Vagina (tissue), 2 donors: ENCODE results near the gene DNAJB13. TPM values are rescaled to one million over a fixed set of nuclear protein-coding genes. Genes with fewer than 3 reads are reported as not detected.

Experiments
- DNase-seq, 2 donors: peaks; one replicate each; pipeline ENCODE4 v3.0.0-alpha.2; 2017; ENCODE audit errors: extremely low spot score in 2 of 2
- H3K27ac ChIP-seq: fragments of 200-600 bp; sonication (generic); one replicate; pipeline ENCODE4 v1.5.1; 2019
- H3K27me3 ChIP-seq: fragments of 200-600 bp; sonication (generic); one replicate; pipeline ENCODE4 v1.5.1; 2019
- H3K36me3 ChIP-seq, 2 donors: fragments of 200-600 bp; sonication (generic); one replicate each; pipeline ENCODE4 v1.5.1; 2017 to 2019
- H3K4me1 ChIP-seq: fragments of 200-600 bp; sonication (generic); one replicate; pipeline ENCODE4 v1.5.1; 2019
- H3K4me3 ChIP-seq, 2 donors: fragments of 200-600 bp; sonication (generic); 1 replicate in 1 of 2; 2 replicates in 1 of 2; pipeline ENCODE4 v1.5.1; 2016 to 2019
- H3K9me3 ChIP-seq: fragments of 200-600 bp; sonication (generic); one replicate; pipeline ENCODE4 v1.5.1; 2019
- POLR2A ChIP-seq, 2 donors: fragments of 450-650 bp; IDR thresholded peaks; one replicate each; pipeline ENCODE4 v1.6.1; 2017; ENCODE audit warnings: antibody characterized with exemption in 2 of 2, mild to moderate bottlenecking in 2 of 2, moderate library complexity in 2 of 2
- POLR2AphosphoS5 ChIP-seq, 2 donors: sonication (generic); formaldehyde crosslinking; IDR thresholded peaks; one replicate each; pipeline ENCODE4 v1.9.0; 2017; ENCODE audit warnings: antibody characterized with exemption in 2 of 2, mild to moderate bottlenecking in 2 of 2, low read depth in 1 of 2; ENCODE audit not compliant: insufficient read depth in 1 of 2
- intact Hi-C: fragments of 100-400 bp; cut with DNase I; formaldehyde crosslinking; loops from one replicate; pipeline ENCODE4 v1.15.1; 2023
- total RNA-seq: library from RNA; depleted of rRNA; stranded (reverse); fragments of >200 nt; gene quantifications from one replicate; pipeline ENCODE4 v1.2.3, GENCODE V29; 2016
- TF ChIP-seq, protein P1 (sequence below), 3 experiments: fragments of 450-650 bp in 2 of 3; fragments of 200-600 bp in 1 of 3; sonication (generic) in 1 of 3; IDR thresholded peaks; one replicate each; pipeline ENCODE4 v1.5.1; 2017 to 2019; ENCODE audit warnings: antibody characterized with exemption in 3 of 3, mild to moderate bottlenecking in 2 of 3, moderate library complexity in 2 of 3

Gene DNAJB13
- total RNA-seq, 1 donor from 2014 or later: not detected

DNA sequence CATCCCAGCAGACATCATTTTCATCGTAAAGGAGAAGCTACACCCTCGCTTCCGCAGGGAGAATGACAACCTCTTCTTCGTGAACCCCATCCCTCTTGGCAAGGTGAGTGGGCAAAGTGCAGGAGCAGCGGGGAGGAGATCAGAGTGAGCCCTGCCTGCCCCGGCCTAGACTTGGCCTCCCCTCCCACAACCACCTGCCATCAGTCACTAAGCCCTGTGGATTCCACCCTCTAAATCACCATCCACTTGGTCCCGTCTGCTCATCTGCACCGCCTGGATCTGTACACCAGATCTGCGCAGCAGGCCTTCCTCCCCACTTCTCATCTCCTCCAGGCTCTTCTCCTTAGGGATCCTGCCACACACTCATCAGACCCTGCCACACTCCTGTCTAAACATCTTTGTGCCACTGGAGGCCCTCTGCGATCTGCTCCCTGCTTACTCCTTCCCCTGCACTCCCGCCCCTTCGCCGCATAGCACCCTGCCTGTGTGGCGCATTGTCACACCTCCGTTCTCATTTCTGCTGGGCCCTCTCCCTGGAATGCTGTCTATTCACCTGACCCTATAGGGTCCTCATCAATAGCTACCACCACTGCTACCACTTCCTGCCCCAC lies 17.6 kb downstream of the DNAJB13 start:
- Histone ChIP-seq H3K36me3 (no peaks in the 10 kb centered on the region), H3K4me1 (peaks cover 15% of the 10 kb centered on the region), H3K27ac (no peak overlapping the region), H3K9me3 (no peaks in the 10 kb centered on the region), H3K4me3 (no peak overlapping the region), H3K27me3 (no peaks in the 10 kb centered on the region)
- DNase-seq: no peak
- intact Hi-C loops: no loop called here
- TF ChIP-seq POLR2AphosphoS5 (IDR thresholded peaks at IDR 0.05; ENCODE audit: insufficient read depth in 1 of 2, low read depth in 1 of 2) (no peak), POLR2A (IDR thresholded peaks at IDR 0.05) (no peak)
- TF ChIP-seq, protein P1, sequence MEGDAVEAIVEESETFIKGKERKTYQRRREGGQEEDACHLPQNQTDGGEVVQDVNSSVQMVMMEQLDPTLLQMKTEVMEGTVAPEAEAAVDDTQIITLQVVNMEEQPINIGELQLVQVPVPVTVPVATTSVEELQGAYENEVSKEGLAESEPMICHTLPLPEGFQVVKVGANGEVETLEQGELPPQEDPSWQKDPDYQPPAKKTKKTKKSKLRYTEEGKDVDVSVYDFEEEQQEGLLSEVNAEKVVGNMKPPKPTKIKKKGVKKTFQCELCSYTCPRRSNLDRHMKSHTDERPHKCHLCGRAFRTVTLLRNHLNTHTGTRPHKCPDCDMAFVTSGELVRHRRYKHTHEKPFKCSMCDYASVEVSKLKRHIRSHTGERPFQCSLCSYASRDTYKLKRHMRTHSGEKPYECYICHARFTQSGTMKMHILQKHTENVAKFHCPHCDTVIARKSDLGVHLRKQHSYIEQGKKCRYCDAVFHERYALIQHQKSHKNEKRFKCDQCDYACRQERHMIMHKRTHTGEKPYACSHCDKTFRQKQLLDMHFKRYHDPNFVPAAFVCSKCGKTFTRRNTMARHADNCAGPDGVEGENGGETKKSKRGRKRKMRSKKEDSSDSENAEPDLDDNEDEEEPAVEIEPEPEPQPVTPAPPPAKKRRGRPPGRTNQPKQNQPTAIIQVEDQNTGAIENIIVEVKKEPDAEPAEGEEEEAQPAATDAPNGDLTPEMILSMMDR (IDR thresholded peaks at IDR 0.05): no peak

- Histone ChIP-seq H3K27ac (no peak overlapping the region), H3K27me3 (no peaks in the 10 kb centered on the region), H3K4me3 (no peak overlapping the region), H3K4me1 (peaks cover 21% of the 10 kb centered on the region), H3K36me3 (no peaks in the 10 kb centered on the region), H3K9me3 (no peaks in the 10 kb centered on the region)
- TF ChIP-seq, protein P1 (IDR thresholded peaks at IDR 0.05): no peak
- TF ChIP-seq POLR2AphosphoS5 (IDR thresholded peaks at IDR 0.05; ENCODE audit: insufficient read depth in 1 of 2, low read depth in 1 of 2): no peak
- no peak for TF ChIP-seq POLR2A (IDR thresholded peaks at IDR 0.05)
- intact Hi-C loops: no loop called here
- DNase-seq: no peak
Observed at GRCh38 chr11:73969091-73969490, 18.3 kb downstream of the DNAJB13 start.

- Histone ChIP-seq H3K4me1 (peaks cover 16% of the 10 kb centered on the region), H3K9me3 (no peaks in the 10 kb centered on the region), H3K27me3 (no peaks in the 10 kb centered on the region), H3K4me3 (no peak overlapping the region), H3K27ac (no peak overlapping the region), H3K36me3 (no peaks in the 10 kb centered on the region)
- TF ChIP-seq, protein P1 (IDR thresholded peaks at IDR 0.05): no peak
- DNase-seq: no peak
- intact Hi-C loops: no loop called here
Observed at GRCh38 chr11:73969991-73970800, 19.4 kb downstream of the DNAJB13 start.

DNA sequence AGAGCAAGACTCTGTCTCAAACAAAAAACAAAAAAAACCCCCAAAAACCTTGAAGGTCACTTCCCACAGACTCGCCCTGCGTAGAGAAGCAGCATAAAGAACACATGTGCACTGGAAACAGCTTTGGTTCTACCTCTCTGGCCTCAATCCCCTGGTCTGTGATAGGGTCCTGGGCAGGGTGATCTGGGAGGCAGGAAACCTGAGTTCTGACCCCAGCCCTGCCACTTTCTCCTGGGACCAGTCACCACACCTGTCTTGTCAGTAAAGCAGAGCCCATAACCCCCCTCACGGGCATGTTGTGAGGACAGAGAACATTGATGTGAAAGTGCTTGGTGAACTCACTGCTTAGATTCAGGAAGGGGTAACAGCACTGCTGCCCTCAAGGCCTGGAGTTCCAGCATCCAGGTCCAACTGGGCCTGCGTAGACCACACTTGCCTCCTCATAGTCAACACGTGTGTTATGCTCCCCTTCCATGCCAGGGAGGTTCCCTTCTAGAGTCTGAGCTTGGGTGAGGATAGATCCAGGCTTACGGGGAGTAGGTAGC lies 20.4 kb downstream of the DNAJB13 start:
- Histone ChIP-seq H3K27ac (no peak overlapping the region), H3K4me3 (no peak overlapping the region), H3K9me3 (no peaks in the 10 kb centered on the region), H3K36me3 (no peaks in the 10 kb centered on the region), H3K27me3 (no peaks in the 10 kb centered on the region), H3K4me1 (peaks cover 15% of the 10 kb centered on the region)
- TF ChIP-seq, protein P1 (IDR thresholded peaks at IDR 0.05): no peak
- intact Hi-C loops: no loop called here
- no peak for DNase-seq

GRCh38 chr11:73972187-73972586 lies 21.4 kb downstream of the DNAJB13 start:
- no peaks in the 10 kb centered on the region for H3K27me3 ChIP-seq
- TF ChIP-seq POLR2A (IDR thresholded peaks at IDR 0.05) (no peak), POLR2AphosphoS5 (IDR thresholded peaks at IDR 0.05; ENCODE audit: insufficient read depth in 1 of 2, low read depth in 1 of 2) (no peak)
- TF ChIP-seq, protein P1 (IDR thresholded peaks at IDR 0.05): no peak
- H3K27ac ChIP-seq: no peak overlapping the region
- peak in 1 of 2 donors; percentile 67 for DNase-seq
- no peak overlapping the region for H3K4me3 ChIP-seq
- H3K9me3 ChIP-seq: no peaks in the 10 kb centered on the region
- intact Hi-C loops: no loop called here
- peaks cover 15% of the 10 kb centered on the region for H3K4me1 ChIP-seq
- H3K36me3 ChIP-seq: no peaks in the 10 kb centered on the region
